Measurements from ENCODE around the gene AVPR1A. TPM values are rescaled to one million over a fixed set of nuclear protein-coding genes. Genes with fewer than 3 reads are reported as not detected.

Gene AVPR1A
- total and polyA plus RNA-seq, 10 of the 15 experiments (the other 5 are each of a cell fraction or from before 2014, with no cell fraction given): 0.04 to 0.10 TPM; not detected in 8

DNA sequence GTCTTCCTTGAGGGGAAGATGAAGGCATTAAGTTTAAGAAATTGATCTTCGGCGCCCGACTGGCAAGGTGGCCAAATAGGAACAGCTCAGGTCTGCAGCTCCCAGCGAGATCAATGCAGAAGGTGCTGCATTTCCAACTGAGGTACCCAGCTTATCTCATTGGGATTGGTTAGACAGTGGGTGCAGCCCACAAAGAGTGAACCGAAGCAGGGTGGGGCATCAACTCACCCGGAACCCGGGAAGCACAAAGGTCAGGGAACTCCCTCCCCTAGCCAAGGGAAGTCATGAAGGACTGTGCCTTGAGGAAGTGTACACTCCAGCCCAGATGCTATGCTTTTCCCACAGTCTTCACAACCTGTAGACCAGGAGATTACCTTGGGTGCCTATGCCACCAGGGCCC is 45.2 kb upstream of the AVPR1A start:
- Histone ChIP-seq H3K79me2 (ENCODE audit: control insufficient read depth, insufficient read depth, low read length) (no peaks in the 10 kb centered on the region), H3K27ac (ENCODE audit: control insufficient read depth, insufficient read depth) (no peak overlapping the region), H3K9ac (ENCODE audit: control insufficient read depth, insufficient read depth, low read length) (no peak overlapping the region), H3K27me3 (replicated peaks in 1 of 2; ENCODE audit: control insufficient read depth in 2 of 2, insufficient read depth in 2 of 2, low read length in 1 of 2) (no peaks in the 10 kb centered on the region), H3K4me2 (ENCODE audit: control insufficient read depth, insufficient read depth) (no peak overlapping the region), H4K20me1 (ENCODE audit: control insufficient read depth, insufficient read depth) (no peaks in the 10 kb centered on the region), H3K4me3 (no peak overlapping the region), H3K4me1 (ENCODE audit: control insufficient read depth, insufficient read depth, low read length) (no peaks in the 10 kb centered on the region), H2AFZ (ENCODE audit: control insufficient read depth, low read depth, low read length) (no peak overlapping the region), H3K36me3 (ENCODE audit: control insufficient read depth in 2 of 2, insufficient read depth in 2 of 2, low read length in 1 of 2) (no peaks in the 10 kb centered on the region), H3K9me3 (replicated peaks; ENCODE audit: control insufficient read depth, insufficient read depth, low read length) (no peaks in the 10 kb centered on the region)
- 32% methylated on average over 7 of the region's 7 CpGs for WGBS (ENCODE audit: insufficient coverage, insufficient replicate concordance, low lambda C conversion rate, missing lambda C conversion rate)
- DNase-seq (ENCODE audit: low read depth, low spot score) (no peak), ATAC-seq (no peak), FAIRE-seq (no peak)
- CTCF ChIA-PET: no interaction called here
- POLR2A ChIA-PET: no interaction called here
- RAD21 ChIA-PET (ENCODE audit: unreplicated experiment): no interaction called here
- SMC1A ChIA-PET (ENCODE audit: uncharacterized antibody, unreplicated experiment): no interaction called here
- intact Hi-C loops (cut with micrococcal nuclease; ENCODE audit: unreplicated experiment) (no loop called here), in situ Hi-C loops (cut with MboI) (no loop called here)
- BruUV-seq (replicated peaks): no TSS peak
- TF ChIP-seq NR2C2 (IDR thresholded peaks at IDR 0.05; ENCODE audit: borderline replicate concordance, control insufficient read depth, insufficient read length, low read depth) (no peak), PML (IDR thresholded peaks at IDR 0.05; ENCODE audit: low read length) (no peak), NR2F1 (conservative IDR thresholded peaks at IDR 0.05) (no peak), SMC3 (IDR thresholded peaks at IDR 0.05; ENCODE audit: borderline replicate concordance, low read length) (no peak), POU2F2 (IDR thresholded peaks at IDR 0.05; ENCODE audit: borderline replicate concordance, low read depth, low read length) (no peak), WRNIP1 (IDR thresholded peaks at IDR 0.05; ENCODE audit: borderline replicate concordance, low read depth, low read length) (no peak), FOS (IDR thresholded peaks at IDR 0.05; ENCODE audit: borderline replicate concordance, extremely low read depth, insufficient read length) (no peak), BACH1 (IDR thresholded peaks at IDR 0.05; ENCODE audit: borderline replicate concordance) (no peak), HCFC1 (IDR thresholded peaks at IDR 0.05; ENCODE audit: low read length) (no peak), TCF7 (IDR thresholded peaks at IDR 0.05; ENCODE audit: borderline replicate concordance) (no peak), ESRRA (IDR thresholded peaks at IDR 0.05; ENCODE audit: low read length) (no peak), NFXL1 (IDR thresholded peaks at IDR 0.05; ENCODE audit: borderline replicate concordance) (no peak), DPF2 (IDR thresholded peaks at IDR 0.05) (no peak), POLR2AphosphoS2 (IDR thresholded peaks at IDR 0.05; ENCODE audit: low read depth, low read length) (no peak), KDM1A (IDR thresholded peaks at IDR 0.05; ENCODE audit: borderline replicate concordance) (no peak), SRF (IDR thresholded peaks at IDR 0.05; ENCODE audit: low read depth in 2 of 2, low read length in 2 of 2) (no peak), BHLHE40 (IDR thresholded peaks at IDR 0.05; ENCODE audit: borderline replicate concordance in 1 of 2, low read depth in 2 of 2, low read length in 1 of 2) (no peak)
- TF ChIP-seq, protein P1, sequence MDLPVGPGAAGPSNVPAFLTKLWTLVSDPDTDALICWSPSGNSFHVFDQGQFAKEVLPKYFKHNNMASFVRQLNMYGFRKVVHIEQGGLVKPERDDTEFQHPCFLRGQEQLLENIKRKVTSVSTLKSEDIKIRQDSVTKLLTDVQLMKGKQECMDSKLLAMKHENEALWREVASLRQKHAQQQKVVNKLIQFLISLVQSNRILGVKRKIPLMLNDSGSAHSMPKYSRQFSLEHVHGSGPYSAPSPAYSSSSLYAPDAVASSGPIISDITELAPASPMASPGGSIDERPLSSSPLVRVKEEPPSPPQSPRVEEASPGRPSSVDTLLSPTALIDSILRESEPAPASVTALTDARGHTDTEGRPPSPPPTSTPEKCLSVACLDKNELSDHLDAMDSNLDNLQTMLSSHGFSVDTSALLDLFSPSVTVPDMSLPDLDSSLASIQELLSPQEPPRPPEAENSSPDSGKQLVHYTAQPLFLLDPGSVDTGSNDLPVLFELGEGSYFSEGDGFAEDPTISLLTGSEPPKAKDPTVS (IDR thresholded peaks at IDR 0.05; ENCODE audit: low read depth, low read length): no peak
- TF ChIP-seq, protein P2, sequence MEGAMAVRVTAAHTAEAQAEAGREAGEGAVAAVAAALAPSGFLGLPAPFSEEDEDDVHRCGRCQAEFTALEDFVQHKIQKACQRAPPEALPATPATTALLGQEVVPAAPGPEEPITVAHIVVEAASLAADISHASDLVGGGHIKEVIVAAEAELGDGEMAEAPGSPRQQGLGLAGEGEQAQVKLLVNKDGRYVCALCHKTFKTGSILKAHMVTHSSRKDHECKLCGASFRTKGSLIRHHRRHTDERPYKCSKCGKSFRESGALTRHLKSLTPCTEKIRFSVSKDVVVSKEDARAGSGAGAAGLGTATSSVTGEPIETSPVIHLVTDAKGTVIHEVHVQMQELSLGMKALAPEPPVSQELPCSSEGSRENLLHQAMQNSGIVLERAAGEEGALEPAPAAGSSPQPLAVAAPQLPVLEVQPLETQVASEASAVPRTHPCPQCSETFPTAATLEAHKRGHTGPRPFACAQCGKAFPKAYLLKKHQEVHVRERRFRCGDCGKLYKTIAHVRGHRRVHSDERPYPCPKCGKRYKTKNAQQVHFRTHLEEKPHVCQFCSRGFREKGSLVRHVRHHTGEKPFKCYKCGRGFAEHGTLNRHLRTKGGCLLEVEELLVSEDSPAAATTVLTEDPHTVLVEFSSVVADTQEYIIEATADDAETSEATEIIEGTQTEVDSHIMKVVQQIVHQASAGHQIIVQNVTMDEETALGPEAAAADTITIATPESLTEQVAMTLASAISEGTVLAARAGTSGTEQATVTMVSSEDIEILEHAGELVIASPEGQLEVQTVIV (IDR thresholded peaks at IDR 0.05; ENCODE audit: borderline replicate concordance, partially characterized antibody): no peak
